Mesenteric fat pad (tissue), 1 donor: ENCODE data around the gene TBX20. TPM values are rescaled to one million over a fixed set of nuclear protein-coding genes. Genes with fewer than 3 reads are reported as not detected.

ENCODE experiments used
- DNase-seq: peaks from one replicate; pipeline ENCODE4 v3.0.0-alpha.2; 2020; ENCODE audit warnings: low spot score
- long read RNA-seq: library from polyadenylated mRNA; unstranded; transcript quantifications from one replicate; pipeline ENCODE4 v2.0.0, GENCODE V29; 2020
- total RNA-seq: library from RNA; stranded (reverse); fragmentation: NEBNext Ultra II Directional; extraction: Animal tissue kit (Norgen Biotek cat#: 25700); gene quantifications from one replicate; pipeline ENCODE4 v1.2.1, GENCODE V29; 2021
- donor health status: DM: yes; HTN: yes; CAD: no.

TBX20 gene
- total RNA-seq = 0.16 TPM
- long read RNA-seq = 0 reads

GRCh38 chr7:35253710-35254495, at the start of gene TBX20:
Gene TBX20, minus strand, starts transcription at chr7:35254100. Its CDS starts 480 bp downstream, at chr7:35253620.
- DNase-seq = no peak

DNA sequence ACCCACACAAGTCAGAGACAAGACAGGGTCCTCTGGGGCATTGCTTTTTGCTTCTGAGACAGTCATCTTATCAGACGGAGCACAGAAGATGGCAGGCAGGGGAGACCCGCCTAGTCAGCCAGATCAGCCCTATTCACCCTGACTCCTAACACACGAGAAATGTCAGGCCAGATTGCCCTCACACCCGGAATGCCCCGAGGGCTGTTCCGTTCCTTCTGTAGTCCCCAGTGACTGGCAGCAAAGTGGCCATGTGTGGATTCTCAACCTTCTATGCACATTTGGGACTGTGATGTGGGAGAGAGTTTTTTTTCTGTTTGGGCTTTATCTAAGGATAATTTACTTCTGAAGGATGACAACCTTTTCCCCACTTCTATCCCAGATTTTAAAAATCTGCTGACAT, 35.5 kb upstream of the TBX20 start:
- DNase-seq = no peak

- DNase-seq = no peak
These were observed 33.1 kb upstream of the TBX20 start for GRCh38 chr7:35286986-35287385.

GRCh38 chr7:35286422-35286821, 32.5 kb upstream of the TBX20 start:
- no peak for DNase-seq

DNA sequence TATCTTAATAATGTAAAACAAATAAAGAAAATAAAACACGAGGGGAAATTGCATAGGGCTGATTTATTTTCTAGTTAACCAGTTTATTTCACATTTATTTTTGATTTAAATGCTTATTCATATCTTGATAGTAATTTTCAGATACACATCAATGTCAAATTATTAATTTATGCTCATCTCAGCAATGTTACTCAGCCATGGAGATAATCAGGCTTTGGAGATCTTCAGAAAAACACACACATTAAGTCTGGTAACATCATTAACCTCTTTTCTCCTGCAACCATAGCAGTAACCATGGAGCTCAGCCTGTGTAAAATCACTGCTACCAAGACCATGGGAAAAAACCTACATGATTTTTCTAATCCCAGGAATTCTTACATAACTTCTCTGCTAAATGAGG, 31.9 kb upstream of the TBX20 start:
- no peak for DNase-seq

GRCh38 chr7:35280902-35281301, 27.0 kb upstream of the TBX20 start:
- DNase-seq = no peak

GRCh38 chr7:35277359-35277758, 23.5 kb upstream of the TBX20 start:
- no peak for DNase-seq

DNA sequence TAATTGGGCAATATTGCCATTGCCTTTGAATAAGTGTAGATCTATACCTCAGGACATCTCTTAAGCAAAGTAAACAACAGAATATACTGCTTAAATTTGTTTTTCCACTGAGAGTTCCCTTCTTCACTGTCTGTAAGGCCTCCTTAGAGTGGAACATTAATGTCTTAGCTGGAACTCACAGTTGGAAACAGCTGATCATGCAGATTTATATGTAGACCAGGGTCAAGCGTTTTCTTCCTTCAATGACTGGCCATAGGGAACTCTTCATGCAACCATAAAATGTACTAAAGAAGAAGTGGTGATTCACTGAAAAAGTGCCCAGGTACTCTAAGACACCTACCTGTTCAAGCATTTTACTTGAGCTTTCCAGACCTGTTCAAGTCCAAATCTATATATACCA, 18.3 kb upstream of the TBX20 start:
- DNase-seq = no peak

DNA sequence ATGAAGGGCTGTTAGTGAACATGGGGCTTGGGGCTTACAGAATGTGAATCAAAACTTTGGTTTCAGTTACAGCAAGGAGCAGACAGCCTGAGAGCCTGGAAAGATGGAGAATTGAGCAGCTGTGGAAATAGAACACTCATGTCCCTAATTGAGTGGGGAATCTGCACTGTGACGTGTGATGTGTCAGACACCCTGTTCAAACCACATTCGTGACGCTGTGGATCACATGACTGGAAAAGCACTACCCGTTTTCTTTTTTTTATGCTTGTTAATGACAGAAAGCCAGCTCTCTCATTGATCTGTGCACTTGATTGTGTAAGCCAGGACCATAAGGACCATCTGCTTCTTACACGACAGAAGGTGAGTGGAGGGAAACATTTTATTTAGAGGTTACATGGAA, 15.1 kb upstream of the TBX20 start:
- no peak for DNase-seq

DNA sequence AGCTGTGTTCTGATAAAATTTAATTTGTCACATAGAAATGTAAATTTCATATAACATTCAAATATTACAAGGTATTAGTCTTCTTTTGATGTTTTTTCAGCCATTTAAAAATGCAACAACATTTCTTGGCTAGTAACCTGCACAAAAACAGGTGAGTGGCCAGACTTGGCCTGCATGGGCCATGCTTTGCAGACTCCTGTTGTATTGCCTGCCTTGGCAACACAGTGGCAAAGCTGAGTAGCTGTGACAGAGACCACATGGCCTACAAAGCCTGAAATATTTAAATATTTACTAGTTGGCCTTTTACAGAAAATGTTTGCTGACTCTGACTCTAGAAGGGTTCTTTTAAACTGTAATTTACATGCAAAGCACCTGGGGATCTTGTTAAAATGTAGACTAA, 13.5 kb upstream of the TBX20 start:
- DNase-seq = no peak

- DNase-seq = no peak
These were observed 9.5 kb upstream of the TBX20 start for GRCh38 chr7:35263396-35263795.

GRCh38 chr7:35261476-35262285, 7.8 kb upstream of the TBX20 start:
- no peak for DNase-seq

GRCh38 chr7:35261041-35261440, 7.1 kb upstream of the TBX20 start:
- DNase-seq = no peak

DNA sequence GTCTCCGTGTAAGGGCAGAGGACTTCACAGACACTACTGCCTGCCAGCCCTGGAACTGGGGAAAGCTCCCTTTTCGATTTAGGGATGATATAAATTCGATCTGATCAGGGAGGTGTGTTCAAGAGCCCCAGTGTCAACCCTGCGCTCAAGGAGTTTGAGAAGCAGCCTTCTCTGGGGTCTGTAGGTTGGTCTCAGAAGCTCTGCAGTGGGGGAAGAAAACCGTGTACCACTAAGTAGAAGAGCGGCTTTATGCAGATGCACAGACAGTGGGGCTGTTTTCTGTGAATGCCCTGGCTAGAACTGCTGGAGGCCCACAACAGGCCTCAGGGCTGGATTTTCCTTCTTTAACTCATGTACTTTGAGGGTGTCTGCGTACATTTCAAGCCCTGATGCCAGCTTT, 6.3 kb upstream of the TBX20 start:
- DNase-seq = no peak

- no peak for DNase-seq
These were observed 5.6 kb upstream of the TBX20 start for GRCh38 chr7:35259523-35259908.

- DNase-seq = no peak
These were observed 5.1 kb upstream of the TBX20 start for GRCh38 chr7:35258868-35259522.

DNA sequence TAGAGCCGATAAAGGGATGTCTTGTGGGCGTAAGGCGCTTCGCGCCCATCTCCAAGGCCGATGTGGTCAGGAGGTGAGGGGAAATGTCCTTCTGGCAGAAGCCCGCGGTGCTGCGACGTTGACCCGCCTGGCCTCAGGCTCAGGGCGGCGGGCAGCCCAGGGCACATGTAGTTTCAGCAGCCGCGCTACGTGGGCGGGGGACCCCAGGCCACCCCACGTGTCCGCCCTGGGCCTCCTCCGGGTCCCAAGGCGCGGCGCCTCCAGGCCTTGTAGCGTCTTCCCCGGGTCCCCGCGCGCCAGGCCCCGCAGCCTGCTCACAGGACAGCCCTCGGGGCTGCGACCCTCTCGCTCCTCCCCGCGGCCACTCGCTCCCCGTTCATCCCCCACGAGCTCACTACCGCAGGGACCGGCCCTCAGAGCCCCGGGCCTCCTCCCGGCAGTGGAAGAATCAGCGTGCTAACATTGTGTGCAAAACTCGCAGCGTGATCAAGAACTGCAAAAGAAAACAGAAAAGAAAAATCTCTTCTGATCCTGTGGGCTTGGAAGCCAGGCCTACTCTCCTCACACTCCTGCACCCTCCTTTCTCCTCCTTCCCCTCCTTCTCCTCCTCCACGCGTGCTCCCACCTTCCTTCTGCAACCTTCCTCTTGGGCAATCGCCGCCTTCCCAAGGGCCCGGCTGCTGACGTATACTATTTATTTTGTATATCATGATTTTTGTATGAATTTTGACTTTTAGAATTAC, 4.4 kb upstream of the TBX20 start:
- no peak for DNase-seq

GRCh38 chr7:35257251-35258124, 3.6 kb upstream of the TBX20 start:
- DNase-seq = no peak

GRCh38 chr7:35256256-35257175, 2.6 kb upstream of the TBX20 start:
- no peak for DNase-seq
